H4 (cell line): ENCODE results near the gene NEMF. TPM values are rescaled to one million over a fixed set of nuclear protein-coding genes. Genes with fewer than 3 reads are reported as not detected.
"Not testable (repeated sequence)": the region's sequence is repeated elsewhere in the genome, so short reads cannot be mapped to it uniquely, and the experiment has no call there.

Experiments used
- DNase-seq: peaks from one replicate; pipeline ENCODE4 v3.0.0-alpha.2; 2015; ENCODE audit warnings: low spot score
- total RNA-seq: library from RNA; depleted of rRNA; stranded (reverse); fragments of >200 nt; shearing (Covaris generic); gene quantifications from 2 replicates; pipeline ENCODE4 v1.2.3, GENCODE V29; 2014; rRNA removed

The NEMF gene, protein sequence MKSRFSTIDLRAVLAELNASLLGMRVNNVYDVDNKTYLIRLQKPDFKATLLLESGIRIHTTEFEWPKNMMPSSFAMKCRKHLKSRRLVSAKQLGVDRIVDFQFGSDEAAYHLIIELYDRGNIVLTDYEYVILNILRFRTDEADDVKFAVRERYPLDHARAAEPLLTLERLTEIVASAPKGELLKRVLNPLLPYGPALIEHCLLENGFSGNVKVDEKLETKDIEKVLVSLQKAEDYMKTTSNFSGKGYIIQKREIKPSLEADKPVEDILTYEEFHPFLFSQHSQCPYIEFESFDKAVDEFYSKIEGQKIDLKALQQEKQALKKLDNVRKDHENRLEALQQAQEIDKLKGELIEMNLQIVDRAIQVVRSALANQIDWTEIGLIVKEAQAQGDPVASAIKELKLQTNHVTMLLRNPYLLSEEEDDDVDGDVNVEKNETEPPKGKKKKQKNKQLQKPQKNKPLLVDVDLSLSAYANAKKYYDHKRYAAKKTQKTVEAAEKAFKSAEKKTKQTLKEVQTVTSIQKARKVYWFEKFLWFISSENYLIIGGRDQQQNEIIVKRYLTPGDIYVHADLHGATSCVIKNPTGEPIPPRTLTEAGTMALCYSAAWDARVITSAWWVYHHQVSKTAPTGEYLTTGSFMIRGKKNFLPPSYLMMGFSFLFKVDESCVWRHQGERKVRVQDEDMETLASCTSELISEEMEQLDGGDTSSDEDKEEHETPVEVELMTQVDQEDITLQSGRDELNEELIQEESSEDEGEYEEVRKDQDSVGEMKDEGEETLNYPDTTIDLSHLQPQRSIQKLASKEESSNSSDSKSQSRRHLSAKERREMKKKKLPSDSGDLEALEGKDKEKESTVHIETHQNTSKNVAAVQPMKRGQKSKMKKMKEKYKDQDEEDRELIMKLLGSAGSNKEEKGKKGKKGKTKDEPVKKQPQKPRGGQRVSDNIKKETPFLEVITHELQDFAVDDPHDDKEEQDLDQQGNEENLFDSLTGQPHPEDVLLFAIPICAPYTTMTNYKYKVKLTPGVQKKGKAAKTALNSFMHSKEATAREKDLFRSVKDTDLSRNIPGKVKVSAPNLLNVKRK
- 30.3 and 31.7 TPM in 2 replicates for total RNA-seq

DNA sequence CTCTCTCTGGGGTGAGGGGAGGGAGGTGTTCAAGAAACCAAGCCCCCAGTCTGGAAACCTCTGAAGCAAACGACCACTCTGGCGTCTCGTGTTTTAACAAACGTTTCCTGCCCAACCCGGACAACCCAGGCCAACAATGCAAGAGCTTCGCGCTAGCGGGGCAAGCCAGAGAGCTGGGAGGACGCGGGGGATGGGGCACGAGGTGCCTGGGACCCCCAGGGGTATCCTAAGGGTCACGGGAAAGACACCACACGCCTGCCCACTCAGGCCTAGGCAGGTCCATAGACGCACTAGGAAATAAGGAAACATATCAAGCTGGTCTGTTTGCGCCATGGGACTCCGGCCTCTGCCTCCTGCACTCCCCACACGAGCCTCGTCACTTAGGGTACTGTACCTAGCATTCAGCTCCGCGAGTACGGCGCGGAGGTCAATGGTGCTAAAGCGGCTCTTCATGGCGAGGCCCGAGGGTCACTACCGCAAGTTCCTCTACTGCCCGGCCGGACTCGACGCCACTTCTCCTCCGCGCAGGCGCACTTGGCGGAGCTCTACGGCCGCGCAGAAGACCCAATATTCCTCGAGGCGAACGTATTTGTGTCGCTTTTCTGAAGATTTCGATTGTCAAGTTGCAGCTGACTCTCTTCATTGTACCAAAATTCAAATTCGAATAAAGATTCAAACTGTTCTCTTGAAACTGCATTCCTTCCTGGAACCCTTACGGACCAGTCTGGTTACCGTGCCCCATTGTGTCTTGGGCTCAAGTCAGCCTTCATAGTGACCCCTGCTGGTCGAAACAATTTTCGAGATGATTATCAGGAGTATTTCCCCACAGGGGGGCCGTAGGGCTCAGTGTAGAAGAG lies at the start of gene NEMF:
Gene NEMF, minus strand, starts transcription at position 488 of the 857 bp plus-strand sequence. Its CDS starts 35 bp downstream, at position 453.
- DNase-seq: peak; percentile 77

DNA sequence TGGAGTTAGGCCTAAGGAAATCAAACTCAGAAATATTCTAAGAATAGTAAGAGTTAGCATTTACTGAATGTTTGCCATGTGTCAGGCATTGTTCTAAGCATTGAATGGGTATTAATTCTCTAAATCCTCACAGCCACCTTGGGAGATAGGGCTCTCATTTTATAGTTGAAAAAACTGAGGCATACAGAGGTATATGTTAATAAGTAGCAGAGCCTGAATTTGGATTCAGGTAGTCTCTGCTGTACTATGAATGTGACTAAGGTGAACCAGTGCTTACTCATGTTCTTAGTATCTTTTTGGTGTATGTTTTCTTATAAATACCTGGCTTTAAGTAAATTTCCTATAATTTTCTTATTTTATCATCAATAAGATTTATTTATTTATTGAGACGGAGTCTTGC lies 48.4 kb upstream of the NEMF start:
- DNase-seq: no peak

DNA sequence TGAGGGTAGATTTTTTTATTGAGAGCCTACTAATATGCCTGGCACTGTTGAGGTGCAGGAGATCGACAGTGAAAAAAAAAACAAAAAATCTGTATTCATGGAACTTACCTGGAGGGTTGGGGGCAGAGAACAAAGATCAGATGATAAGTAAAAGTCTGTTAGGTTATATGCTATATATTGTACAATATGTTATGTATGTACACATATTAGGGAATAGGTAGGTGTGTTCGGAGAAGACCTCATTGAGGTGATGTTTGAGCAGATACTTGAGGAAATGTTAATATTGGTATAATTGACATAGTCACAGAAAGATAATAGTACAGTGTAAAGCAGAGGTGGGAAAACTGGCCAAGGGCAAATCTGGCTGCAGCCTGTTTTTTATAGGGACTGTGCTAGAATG lies 45.9 kb upstream of the NEMF start:
- DNase-seq: no peak

DNA sequence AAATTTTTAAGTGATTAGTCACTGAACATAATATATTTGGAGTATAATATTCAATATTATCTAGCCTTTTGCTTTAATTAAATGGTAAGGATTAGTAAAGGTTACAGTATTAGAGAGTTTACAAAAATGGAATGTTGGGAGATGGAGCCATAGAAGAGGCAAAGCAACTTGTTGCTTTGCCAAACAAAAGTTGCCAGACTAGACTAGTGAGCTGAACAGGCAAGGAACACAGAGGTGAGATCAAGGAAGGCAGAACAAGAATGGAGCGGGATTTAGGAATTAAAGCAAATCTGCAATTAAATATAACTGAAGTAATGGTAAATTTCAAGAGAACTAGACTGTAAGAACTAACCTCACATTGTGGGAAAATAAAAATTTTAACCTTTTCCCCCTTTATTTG lies 45.4 kb upstream of the NEMF start:
- DNase-seq: no peak

DNA sequence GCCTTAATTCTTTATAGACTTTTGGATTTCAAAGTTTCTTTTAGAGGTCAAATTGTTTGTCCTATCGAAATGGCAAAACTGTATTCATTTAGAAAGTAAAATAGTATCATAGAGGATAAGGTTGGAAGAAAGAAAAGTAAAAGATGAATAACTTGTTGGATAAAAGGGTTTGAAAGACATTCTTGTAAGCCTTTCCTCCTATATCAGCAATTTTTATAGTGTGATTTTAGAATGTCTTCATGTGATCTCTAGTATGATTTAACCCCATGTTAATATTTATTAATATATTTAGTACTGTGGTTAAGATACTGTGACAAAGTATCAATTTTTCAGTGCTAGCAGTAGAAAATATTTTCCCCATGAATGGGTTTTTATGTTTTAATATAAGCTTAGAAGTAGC lies 44.8 kb upstream of the NEMF start:
- no peak for DNase-seq

DNA sequence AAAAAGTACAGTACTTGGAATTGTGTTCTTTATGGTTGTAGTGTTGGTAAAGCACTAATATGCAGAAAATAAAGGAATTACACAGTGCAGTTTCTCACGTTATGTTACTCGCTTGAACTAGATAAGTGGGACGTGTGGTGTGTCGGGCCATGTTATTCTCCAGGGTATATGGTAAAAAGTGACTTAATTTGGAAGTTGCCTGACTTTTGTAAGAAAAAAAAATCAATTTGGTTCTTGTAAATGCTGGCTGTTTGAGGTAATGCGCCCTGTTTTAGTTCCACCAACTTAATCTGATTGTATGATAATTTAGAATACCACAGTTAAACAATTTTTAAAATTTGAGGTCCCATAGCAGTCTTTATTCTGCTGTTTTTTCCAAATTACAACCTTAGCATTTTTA lies 44.4 kb upstream of the NEMF start:
- no peak for DNase-seq

DNA sequence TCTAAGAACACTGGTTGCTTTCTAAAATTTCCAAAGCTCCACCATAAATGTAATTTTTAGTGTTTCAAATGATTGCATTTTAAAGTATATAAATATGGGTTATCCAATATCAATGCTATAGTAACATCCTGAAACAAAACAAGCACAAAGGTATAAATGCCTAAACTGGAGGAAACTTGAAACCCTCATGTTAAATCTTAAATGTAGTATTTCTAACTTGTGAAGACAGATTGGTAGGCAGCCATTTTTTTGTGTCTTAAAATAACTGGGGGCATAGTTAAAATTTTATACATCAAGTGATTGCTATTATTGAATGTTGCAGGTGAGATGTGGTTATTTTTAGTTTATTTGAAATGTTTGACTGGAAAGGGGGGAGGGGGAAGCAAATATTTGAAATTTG lies 43.7 kb upstream of the NEMF start:
- DNase-seq: not testable (repeated sequence)

DNA sequence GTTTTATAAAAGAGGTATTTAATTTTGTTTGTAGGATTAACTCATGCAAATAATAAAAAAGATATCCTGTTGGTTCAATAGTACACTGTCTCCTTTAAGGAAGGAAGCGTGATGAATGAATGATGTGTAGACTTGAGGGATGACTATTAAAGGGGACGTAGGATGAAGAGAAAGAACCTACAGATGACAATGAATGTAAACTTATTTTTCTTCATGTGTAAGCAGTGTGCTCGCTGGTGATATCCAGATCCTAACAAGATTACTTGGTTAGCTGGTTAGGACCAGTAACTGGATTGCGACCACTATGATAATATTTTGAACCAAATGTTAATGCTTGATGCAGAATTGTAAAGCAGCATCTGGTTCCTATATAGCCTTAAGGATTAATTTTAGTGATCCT lies 42.9 kb upstream of the NEMF start:
- no peak for DNase-seq

DNA sequence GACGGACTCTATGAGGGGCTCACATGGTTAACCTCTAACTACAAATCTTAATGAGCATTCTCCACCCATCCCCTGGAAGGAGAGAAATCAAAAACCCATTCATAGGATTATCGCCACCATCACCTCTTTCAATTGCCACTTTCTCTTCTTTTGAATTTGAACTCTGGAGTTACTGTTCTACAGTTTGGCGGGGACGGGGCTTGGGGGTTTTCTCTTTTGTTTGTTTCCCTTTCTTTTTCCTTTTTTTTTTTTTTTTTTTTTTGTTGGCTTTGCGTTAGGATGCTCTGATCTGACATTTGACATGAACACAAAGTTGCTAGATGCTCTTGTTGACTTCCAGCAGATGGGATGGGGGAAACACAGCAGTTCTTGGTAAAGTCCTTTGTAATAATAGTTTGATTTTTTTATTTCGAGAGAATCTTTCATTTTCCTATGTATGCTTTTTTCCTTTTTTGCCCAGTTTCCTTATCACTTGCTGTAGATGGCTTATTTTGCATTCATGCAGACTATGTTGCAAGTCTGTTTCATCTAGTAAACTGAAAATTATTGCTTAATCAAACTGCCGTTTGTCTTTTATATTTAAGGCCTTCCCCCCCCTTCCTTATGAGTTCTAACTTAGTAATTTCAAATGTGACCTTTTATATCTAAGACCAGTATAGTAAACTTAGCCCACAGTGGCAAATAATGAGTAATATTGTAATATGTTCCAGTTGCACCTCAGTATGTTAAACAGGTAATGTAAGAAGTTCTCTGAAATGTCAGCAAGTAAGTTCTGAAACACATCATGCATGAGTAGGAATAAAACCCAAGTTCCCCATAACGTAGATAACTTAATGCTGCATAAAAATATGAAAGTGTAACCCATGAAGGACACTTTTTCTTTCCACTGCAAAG lies 41.9 kb upstream of the NEMF start:
- not testable (repeated sequence) for DNase-seq

DNA sequence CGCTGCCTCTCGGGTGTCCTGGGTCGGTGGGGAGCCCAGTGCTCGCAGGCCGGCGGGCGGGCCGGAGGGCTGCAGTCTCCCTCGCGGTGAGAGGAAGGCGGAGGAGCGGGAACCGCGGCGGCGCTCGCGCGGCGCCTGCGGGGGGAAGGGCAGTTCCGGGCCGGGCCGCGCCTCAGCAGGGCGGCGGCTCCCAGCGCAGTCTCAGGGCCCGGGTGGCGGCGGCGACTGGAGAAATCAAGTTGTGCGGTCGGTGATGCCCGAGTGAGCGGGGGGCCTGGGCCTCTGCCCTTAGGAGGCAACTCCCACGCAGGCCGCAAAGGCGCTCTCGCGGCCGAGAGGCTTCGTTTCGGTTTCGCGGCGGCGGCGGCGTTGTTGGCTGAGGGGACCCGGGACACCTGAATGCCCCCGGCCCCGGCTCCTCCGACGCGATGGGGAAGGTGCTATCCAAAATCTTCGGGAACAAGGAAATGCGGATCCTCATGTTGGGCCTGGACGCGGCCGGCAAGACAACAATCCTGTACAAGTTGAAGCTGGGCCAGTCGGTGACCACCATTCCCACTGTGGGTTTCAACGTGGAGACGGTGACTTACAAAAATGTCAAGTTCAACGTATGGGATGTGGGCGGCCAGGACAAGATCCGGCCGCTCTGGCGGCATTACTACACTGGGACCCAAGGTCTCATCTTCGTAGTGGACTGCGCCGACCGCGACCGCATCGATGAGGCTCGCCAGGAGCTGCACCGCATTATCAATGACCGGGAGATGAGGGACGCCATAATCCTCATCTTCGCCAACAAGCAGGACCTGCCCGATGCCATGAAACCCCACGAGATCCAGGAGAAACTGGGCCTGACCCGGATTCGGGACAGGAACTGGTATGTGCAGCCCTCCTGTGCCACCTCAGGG lies 41.0 kb upstream of the NEMF start:
- no peak for DNase-seq

DNA sequence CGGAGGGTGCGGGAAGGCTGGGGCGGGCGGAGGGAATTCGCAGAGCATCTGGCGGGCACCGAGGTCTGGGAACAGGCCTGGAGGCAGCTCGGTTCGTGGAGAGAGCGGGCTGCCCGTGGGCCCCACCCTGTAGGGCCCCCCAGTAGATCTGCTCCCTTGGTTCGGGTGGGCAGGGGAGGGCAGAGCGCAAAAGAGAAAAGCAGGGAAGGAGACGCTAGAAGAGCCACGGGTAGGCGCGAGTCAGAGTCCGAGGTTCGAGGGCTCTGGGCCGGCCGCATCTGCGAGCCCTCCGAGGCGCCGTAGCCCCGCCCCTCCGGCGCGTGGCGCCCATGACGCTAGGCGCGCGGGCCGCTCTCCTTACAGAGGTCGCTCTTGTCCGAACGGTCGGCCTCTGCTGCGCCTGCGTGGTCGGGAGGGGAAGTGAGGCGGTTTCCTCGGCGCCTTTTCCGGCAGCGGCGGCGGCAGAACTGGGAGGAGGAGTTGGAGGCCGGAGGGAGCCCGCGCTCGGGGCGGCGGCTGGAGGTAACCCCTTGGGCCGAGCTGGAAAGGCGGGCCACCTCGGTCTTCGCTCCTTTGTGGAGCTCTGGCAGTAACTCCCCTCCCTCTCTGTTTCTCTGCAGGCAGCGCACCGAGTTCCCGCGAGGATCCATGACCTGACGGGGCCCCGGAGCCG lies 40.2 kb upstream of the NEMF start, which contains the start of gene ARF6:
Gene ARF6, plus strand, starts transcription at position 447 of the 673 bp plus-strand sequence. CDS start 655 bp downstream, outside the sequence.
- peak; percentile 96 for DNase-seq

DNA sequence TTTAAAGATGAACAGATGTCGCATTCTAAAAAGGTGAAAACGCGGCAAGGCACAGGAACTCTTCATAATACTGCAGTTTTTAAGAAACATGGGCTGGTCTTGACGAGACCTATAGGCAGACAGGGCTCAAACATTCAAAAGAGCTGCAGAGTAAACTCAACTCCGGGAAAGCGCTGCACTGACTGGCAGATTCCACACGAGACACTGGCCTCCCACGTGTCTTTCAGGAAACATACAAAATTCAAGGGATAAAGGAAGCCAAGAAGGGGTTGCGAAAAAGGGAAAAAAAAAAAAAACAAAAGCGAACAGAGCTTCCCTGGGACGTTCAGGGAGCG lies 39.7 kb upstream of the NEMF start:
- DNase-seq: peak; percentile 58

DNA sequence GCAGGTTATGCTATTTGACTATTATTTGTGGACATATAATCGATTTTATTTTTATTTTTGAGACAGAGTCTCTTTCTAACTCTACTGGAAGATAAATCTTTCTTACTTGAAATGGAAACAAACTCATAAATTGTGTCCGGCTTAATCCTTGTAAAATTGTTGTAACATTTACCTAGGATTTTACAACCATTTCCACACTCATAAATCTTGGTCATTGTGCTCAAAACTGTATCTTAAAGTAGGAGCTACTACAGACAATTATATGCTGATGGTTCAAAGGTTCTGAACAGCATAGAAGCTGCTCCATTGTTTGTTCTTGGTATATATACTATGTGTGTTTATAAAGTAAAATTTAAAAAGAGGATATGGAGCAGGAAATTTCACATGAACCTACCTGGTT lies 35.7 kb upstream of the NEMF start:
- DNase-seq: no peak

DNA sequence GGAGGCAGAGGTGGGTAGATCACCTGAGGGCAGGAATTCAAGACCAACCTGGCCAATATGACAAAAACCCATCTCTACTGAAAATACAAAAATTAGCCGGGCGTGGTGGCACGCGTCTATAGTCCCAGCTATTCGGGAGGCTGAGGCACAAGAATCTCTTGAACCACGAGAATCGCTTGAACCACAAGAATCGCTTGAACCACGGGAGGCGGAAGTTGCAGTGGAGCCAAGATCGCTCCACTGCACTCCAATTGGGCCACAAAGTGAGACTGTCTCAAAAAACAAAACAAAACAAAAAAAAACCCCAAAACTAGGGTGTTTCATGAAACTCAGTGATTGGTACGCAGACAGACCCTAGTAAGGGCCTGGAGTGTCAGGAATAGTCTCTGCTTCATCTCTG lies 33.9 kb upstream of the NEMF start:
- no peak for DNase-seq

DNA sequence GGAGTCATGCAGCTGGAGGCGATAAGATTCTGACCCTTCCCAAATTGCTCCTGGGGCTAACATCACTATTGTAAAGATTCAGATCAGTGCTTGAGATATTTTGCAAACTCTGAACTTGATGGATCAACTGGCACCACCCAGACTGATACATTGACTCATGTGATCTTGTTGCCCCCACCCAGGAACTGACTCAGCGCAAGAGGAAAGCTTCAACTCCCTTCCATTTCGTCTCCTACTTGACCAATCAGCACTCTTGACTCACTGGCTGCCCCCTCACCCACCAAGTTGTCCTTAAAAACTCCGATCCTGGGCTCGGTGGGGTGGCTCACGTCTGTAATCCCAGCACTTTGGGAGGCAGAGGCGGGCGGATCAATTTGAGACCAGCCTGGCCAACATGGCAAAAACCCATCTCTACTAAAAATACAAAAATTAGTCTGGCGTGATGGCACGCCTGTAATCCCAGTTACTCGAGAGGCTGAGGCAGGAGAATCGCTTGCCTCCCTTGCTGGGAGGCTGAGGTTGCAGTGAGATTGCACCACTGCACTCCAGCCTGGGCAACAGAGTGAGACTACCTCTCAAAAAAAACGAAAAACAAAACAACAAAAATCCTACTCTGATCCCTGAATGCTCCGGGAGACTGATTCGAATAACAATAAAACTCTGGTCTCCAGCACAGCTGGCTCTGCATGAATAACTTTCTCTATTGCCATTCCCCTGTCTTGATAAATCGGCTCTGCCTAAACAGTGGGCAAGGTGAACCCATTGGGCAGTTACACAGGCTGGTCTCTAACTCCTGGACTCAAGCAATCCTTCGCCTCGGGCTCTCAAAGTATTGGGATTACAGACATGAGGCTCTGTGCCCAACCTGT lies 30.5 kb upstream of the NEMF start:
- DNase-seq: no peak

DNA sequence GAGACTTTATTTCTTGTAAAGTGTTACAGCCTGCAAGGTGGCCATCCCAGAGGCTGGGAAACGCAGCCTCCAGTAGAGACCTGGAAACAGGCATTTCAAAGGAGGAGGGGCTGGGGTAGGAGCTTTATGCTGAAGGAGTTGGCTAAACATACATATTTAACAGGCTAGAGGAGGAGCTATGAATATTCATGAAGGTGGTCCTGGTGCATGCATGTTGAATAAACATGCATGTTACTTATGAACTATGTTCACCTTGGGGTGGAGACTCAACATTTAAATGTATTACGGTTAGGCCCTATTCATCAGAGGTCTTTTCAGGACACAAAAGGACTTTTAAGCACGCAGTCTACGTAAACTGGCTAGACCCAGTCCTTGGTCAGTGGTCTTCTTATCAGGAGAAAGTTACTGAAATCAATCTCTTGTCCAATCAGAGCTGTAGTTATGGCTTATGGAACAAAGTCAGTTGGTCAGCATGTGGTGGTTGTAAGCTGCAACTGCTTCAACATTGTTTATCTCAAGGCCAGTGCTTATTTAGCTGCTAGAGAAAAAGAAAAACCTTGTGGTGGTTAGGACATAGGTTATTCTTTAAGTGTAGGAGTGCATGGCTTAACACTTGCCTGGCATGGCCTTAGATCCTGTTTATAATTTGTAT lies 28.9 kb upstream of the NEMF start:
- DNase-seq: no peak
